ENCODE data around the gene CCDC30.
A peak's percentile ranks its signal among the peaks of the same experiment; 100 is the strongest.
"Not testable (repeated sequence)": the region's sequence is repeated elsewhere in the genome, so short reads cannot be mapped to it uniquely, and the experiment has no call there.

Gene CCDC30

DNA sequence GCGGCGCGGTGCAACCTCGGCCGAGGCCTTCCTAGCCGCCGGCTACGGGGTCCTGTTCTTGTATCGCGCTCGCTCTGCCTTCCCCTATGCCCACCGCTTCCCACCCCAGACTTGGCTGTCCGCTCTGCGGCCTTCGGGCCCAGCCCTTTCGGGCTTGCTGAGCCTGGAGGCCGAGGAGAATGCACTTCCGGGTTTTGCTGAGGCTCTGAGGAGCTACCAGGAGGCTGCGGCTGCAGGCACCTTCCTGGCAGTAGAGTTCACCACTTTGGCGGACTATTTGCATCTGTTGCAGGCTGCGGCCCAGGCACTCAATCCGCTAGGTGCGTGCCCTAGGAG is 6.4 kb upstream of the CCDC30 start:
- no peak for DNase-seq (ENCODE audit: low read depth)
- TF ChIP-seq CTCF (IDR thresholded peaks at IDR 0.05; ENCODE audit: low read depth, low read length, missing control alignments), result no peak
- peak overlapping the region; percentile 66 for H3K4me3 ChIP-seq (ENCODE audit: low read depth, low read length)
- in situ Hi-C loops (cut with HindIII; ENCODE audit: low sequenced_read_pairs), result no loop called here

DNA sequence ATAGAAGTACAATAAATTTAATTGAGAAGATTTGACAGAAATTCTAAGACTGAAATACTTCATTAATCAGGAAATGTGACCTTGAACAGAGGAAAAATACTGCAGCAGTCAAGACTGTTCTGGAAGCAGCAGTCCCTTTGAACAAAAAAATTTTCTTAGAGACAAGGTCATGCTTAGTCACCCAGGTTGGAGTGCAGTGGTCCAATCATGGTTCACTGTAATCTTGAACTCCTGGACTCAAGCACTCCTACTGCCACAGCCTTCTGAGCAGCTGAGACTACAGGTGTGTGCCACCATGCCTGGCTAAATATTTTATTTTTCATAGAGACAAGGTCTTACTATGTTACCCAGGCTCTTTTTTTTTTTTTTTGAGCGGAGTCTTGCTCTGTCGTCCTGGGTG is 1.9 kb upstream of the CCDC30 start:
- in situ Hi-C loops (cut with HindIII; ENCODE audit: low sequenced_read_pairs), result no loop called here
- DNase-seq (ENCODE audit: low read depth), result no peak
- no peak overlapping the region for H3K4me3 ChIP-seq (ENCODE audit: low read depth, low read length)
- TF ChIP-seq CTCF (IDR thresholded peaks at IDR 0.05; ENCODE audit: low read depth, low read length, missing control alignments), result no peak

DNA sequence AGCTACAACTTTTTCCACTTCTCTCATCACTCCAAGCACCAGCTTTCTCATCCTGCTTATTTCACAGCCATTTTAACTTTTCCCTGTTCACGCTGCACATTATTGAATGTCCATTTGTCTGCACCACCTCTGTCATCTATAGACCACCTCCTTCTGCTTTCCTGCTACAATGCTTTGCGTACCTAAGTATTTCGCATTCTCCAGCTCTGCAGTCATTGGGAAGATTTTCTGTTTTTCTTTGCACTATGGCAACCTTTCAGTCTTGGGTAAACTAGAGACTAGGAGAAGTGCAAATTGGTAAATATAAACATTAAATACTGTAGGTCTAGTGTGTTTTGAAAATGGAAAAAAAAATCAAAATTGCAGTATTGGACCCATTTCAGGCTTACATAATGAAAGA is 835 bp downstream of the CCDC30 start:
- peak overlapping the region; percentile 74 for H3K4me3 ChIP-seq (ENCODE audit: low read depth, low read length)
- no peak for DNase-seq (ENCODE audit: low read depth)
- in situ Hi-C loops (cut with HindIII; ENCODE audit: low sequenced_read_pairs), result no loop called here
- no peak for TF ChIP-seq CTCF (IDR thresholded peaks at IDR 0.05; ENCODE audit: low read depth, low read length, missing control alignments)

DNA sequence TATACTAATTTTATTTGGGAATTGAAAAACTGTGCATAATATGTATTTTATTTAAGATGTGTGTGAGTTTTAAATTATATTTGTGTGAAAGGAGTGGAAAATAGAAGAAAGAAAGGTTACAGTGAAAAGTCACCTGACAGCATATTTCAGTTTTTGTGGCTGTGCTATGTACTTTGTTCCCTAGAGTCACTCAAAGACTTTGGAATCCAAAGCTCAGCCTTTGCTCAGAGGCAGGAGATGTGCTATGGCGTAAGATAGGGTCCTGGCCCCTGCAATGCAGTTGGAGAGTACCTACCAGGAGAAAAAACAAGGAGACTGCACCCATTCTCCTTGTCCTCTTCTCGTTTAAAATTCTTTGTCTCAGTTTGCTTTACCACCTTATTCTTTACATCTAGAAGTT is 2.9 kb downstream of the CCDC30 start:
- H3K4me3 ChIP-seq (ENCODE audit: low read depth, low read length), result no peak overlapping the region
- no peak for DNase-seq (ENCODE audit: low read depth)
- in situ Hi-C loops (cut with HindIII; ENCODE audit: low sequenced_read_pairs), result no loop called here
- no peak for TF ChIP-seq CTCF (IDR thresholded peaks at IDR 0.05; ENCODE audit: low read depth, low read length, missing control alignments)

- TF ChIP-seq CTCF (IDR thresholded peaks at IDR 0.05; ENCODE audit: low read depth, low read length, missing control alignments), result no peak
- H3K4me3 ChIP-seq (ENCODE audit: low read depth, low read length), result no peak overlapping the region
- DNase-seq (ENCODE audit: low read depth), result no peak
- in situ Hi-C loops (cut with HindIII; ENCODE audit: low sequenced_read_pairs), result loop anchor here (5.0 kb wide), 1 partner anchor 78 kb away; no protein-coding TSS in a partner anchor
These were observed 6.6 kb downstream of the CCDC30 start for GRCh38 chr1:42469727-42470126.

- H3K4me3 ChIP-seq (ENCODE audit: low read depth, low read length), result no peak overlapping the region
- DNase-seq (ENCODE audit: low read depth), result no peak
- in situ Hi-C loops (cut with HindIII; ENCODE audit: low sequenced_read_pairs), result no loop called here
- no peak for TF ChIP-seq CTCF (IDR thresholded peaks at IDR 0.05; ENCODE audit: low read depth, low read length, missing control alignments)
These were observed 13.5 kb downstream of the CCDC30 start for GRCh38 chr1:42476605-42477004.

DNA sequence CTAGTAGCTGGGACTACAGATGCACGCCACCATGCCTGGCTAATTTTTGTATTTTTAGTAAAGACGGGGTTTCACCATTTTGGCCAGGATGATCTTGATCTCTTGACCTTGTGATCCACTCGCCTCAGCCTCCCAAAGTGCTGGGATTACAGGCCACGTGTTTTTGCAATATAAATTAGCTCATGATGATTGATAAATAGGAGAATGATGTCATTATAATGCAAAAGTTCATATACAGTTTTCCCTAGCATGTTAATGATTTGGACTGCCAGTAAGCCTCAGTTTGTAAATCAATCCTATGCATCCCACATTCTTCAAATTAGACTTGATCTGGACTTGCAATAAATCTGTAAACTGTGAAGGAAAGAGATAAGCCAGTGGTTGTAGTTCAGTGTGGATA is 14.3 kb downstream of the CCDC30 start:
- DNase-seq (ENCODE audit: low read depth); in situ Hi-C loops (cut with HindIII; ENCODE audit: low sequenced_read_pairs); H3K4me3 ChIP-seq (ENCODE audit: low read depth, low read length): not testable (repeated sequence)

Data from astrocyte of the cerebellum (primary cell).